ENCODE data around the gene SPATA6. TPM values are rescaled to one million over a fixed set of nuclear protein-coding genes. Genes with fewer than 3 reads are reported as not detected.

Gene SPATA6
- total and polyA plus RNA-seq, 2 of the 13 experiments (the other 11 are each of a cell fraction or from before 2014, with no cell fraction given), result 0.81 to 3.3 TPM

GRCh38 chr1:48498096-48498791 lies 26.2 kb upstream of the SPATA6 start (continued):
- TF ChIP-seq ZBTB4 (CRISPR knock-in tag; IDR thresholded peaks at IDR 0.05; ENCODE audit: borderline replicate concordance), result no peak

- no peak for FAIRE-seq
- no peak for ATAC-seq
- H3K4me1 ChIP-seq (ENCODE audit: insufficient read depth, low read length), result peaks cover 34% of the 10 kb centered on the region
- H3K9me3 ChIP-seq (ENCODE audit: low read length), result no peaks in the 10 kb centered on the region
- H3K4me3 ChIP-seq (replicated peaks in 1 of 3; ENCODE audit: insufficient read depth in 1 of 3, low read depth in 2 of 3, low read length in 3 of 3), result no peak overlapping the region
- H3K9ac ChIP-seq (ENCODE audit: insufficient read depth, low read depth, low read length), result no peak overlapping the region
- no peak overlapping the region for H3K4me2 ChIP-seq (ENCODE audit: low read depth, low read length)
- H3K79me2 ChIP-seq (ENCODE audit: insufficient read depth, low read length), result no peaks in the 10 kb centered on the region
- DNase-seq (ENCODE audit: low spot score), result no peak
- intact Hi-C loops (cut with micrococcal nuclease; ENCODE audit: unreplicated experiment), result loop anchor here (2.0 kb wide), 1 partner anchor 139 kb away; no protein-coding TSS in a partner anchor
- H3K27me3 ChIP-seq (ENCODE audit: control insufficient read depth in 1 of 2, insufficient read depth in 2 of 2, low read length in 2 of 2), result no peaks in the 10 kb centered on the region
- no peak overlapping the region for H2AFZ ChIP-seq (ENCODE audit: low read length)
- no TSS peak for BruUV-seq (replicated peaks)
- 97% methylated on average over 3 of the region's 3 CpGs for WGBS (ENCODE audit: low lambda C conversion rate)
- in situ Hi-C loops (cut with HindIII; ENCODE audit: extremely low pct_ligation_motif_present, low pct_unique_long_range_greater_than_20kb), result no loop called here
- H3K27ac ChIP-seq (ENCODE audit: extremely low read length, insufficient read depth, low read length), result no peak overlapping the region
- H3K36me3 ChIP-seq (replicated peaks in 1 of 2; ENCODE audit: control insufficient read depth in 1 of 2, insufficient read depth in 2 of 2, low read length in 2 of 2), result no peaks in the 10 kb centered on the region
- CTCF ChIA-PET (ENCODE audit: low intra/inter-chr PET ratio, low total read pairs), result no interaction called here
- POLR2A ChIA-PET, result no interaction called here
- H4K20me1 ChIP-seq (ENCODE audit: insufficient read depth, low read length), result no peaks in the 10 kb centered on the region
- TF ChIP-seq ZBTB38 (CRISPR knock-in tag; IDR thresholded peaks at IDR 0.05) (no peak), E2F1 (CRISPR knock-in tag; IDR thresholded peaks at IDR 0.05) (no peak), ZBTB14 (CRISPR knock-in tag; IDR thresholded peaks at IDR 0.05) (no peak), ZNF747 (CRISPR knock-in tag; IDR thresholded peaks at IDR 0.05; ENCODE audit: borderline replicate concordance) (no peak), FUBP1 (CRISPR knock-in tag; IDR thresholded peaks at IDR 0.05; ENCODE audit: borderline replicate concordance) (no peak), ZNF660 (CRISPR knock-in tag; IDR thresholded peaks at IDR 0.05; ENCODE audit: borderline replicate concordance, low read depth) (no peak), SCMH1 (CRISPR knock-in tag; IDR thresholded peaks at IDR 0.05; ENCODE audit: borderline replicate concordance) (no peak), KLF12 (CRISPR knock-in tag; IDR thresholded peaks at IDR 0.05; ENCODE audit: borderline replicate concordance) (no peak), PRPF4 (IDR thresholded peaks at IDR 0.05; ENCODE audit: low read depth, low read length, poor library complexity, severe bottlenecking) (no peak), ZNF598 (CRISPR knock-in tag; IDR thresholded peaks at IDR 0.05; ENCODE audit: borderline replicate concordance) (no peak)
Observed at GRCh38 chr1:48495911-48496310, 23.9 kb upstream of the SPATA6 start.

Data from HepG2 (cell line).